Measurements from ENCODE around the gene COL5A1.

Gene COL5A1

GRCh38 chr9:134804871-134805270, 163.3 kb downstream of the COL5A1 start:
- in situ Hi-C loops (cut with HindIII; ENCODE audit: low sequenced_read_pairs): no loop called here

DNA sequence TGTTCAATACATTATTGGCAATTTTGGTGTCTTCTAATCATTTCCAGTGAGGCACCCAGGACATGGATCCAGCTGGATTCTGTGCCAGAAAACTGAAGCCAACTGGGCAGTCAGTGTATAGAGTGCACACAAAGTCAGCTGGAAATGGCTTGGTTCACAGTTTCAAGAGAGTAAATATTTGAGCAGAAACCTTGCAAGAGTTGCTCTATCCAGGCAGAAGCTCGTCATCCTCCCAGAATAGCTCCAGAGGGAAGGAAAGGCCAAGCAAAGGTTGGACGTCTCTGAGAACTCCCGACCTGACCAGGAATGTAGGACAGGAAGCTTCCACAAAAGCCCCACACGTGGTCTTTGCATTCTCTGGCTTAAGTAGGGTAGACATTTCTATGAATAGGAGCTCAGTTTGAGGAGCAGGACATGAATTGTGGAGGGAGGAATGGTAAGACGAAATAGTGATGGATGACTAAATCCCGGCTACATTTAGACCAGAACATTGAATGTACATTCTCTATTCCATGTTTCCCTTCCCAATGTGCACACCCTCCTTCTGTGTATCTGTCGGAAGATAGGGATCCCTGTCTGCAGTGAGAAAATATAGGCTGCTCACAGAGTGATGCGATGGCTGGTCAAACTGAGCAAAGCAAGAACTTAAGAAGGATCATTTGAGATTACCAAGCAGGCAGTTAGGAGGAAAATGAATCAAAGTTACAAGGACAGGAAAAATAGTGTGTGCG, 166.3 kb downstream of the COL5A1 start:
- in situ Hi-C loops (cut with HindIII; ENCODE audit: low sequenced_read_pairs): no loop called here

DNA sequence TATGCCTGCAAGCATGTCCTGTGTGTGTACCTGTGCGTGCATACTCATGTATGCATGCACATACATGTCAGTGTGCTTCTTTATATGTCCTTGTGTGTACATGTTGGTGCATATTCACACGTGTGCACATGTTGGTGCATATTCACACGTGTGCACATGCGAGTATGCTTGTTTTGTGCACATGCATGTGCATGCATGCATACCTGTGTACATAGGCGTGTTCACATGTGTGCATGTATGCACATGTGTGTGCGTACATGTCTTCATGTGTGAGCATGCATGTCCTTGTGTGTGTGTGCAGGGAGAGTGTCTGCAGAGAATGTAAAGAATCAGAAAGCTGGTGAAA, 166.8 kb downstream of the COL5A1 start:
- in situ Hi-C loops (cut with HindIII; ENCODE audit: low sequenced_read_pairs): no loop called here

DNA sequence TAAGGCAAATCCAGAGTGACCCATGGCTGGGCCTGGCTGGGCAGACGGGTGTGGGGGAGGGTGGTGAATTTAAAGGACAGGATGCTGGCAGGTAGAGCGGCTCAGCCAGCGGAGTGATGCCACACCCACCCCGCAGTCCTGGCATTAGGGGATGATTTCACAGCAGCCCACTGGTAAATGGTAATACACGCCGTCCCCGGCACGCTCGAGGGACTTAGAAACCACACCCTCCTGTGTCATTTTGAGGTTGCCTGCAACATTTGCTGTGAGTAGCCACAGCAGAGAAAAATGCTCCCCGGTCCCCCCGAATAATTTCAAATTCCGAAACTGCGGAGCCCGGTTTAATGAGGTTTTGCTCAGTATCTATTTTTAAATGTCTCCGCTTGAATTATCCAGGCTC, 167.7 kb downstream of the COL5A1 start:
- in situ Hi-C loops (cut with HindIII; ENCODE audit: low sequenced_read_pairs): no loop called here

DNA sequence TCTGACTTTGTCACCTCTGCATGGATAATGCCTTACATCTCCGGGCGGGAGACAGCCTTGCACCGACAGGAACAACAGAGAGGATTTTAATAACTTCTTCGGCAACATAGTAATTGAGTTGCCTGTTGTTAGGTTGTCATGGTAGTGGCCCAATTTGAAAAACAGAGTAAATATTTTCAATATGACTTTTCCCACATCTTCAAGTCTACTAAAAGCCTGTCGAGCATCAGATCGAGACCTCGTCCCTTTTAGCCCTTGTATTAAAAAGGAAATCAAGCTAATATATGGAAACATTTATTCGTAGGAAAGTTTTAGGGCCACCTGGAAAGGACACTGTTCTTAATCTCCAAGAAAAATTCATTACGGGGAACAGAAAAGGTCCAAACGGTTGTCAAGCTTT, 168.2 kb downstream of the COL5A1 start:
- in situ Hi-C loops (cut with HindIII; ENCODE audit: low sequenced_read_pairs): no loop called here

DNA sequence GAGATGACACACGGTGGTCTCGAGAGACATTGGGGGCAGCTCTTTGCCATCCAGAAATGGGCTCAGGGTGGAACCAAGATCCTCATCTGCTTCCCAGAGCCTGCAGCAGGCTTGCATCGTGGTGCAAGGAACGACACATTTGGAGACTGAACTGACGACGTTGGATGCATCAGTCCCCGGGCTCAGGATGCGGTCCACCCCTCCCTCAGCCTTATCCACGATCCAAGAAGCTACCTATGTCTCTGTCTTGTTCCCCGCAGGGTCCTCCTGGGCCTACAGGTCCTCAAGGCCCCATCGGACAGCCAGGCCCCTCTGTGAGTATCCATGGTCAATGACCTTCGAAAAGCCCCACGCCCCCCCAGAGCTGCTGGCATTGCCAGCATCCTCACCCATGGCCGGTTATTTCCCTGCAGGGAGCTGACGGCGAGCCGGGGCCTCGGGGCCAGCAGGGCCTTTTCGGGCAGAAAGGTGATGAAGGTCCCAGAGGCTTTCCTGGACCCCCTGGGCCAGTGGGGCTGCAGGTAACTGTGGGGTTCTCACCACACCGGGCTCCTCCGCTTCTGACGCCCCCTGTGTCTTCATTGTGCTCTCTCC, 169.6 kb downstream of the COL5A1 start:
- in situ Hi-C loops (cut with HindIII; ENCODE audit: low sequenced_read_pairs): no loop called here

GRCh38 chr9:134811673-134812342, 170.2 kb downstream of the COL5A1 start:
- in situ Hi-C loops (cut with HindIII; ENCODE audit: low sequenced_read_pairs): no loop called here

DNA sequence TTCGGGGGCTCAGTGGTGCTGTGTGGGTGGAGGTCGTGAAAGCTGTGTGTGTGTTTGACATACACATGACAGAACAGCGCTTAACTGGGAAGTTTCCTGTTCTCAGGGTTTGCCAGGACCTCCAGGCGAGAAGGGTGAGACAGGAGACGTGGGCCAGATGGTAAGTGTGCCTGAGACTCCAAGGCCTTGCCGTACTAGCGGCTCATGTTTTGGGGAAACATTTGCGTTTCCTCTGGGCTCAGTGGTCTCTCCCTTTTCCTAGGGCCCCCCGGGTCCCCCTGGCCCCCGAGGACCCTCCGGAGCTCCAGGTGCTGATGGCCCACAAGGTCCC, 170.7 kb downstream of the COL5A1 start:
- in situ Hi-C loops (cut with HindIII; ENCODE audit: low sequenced_read_pairs): no loop called here

DNA sequence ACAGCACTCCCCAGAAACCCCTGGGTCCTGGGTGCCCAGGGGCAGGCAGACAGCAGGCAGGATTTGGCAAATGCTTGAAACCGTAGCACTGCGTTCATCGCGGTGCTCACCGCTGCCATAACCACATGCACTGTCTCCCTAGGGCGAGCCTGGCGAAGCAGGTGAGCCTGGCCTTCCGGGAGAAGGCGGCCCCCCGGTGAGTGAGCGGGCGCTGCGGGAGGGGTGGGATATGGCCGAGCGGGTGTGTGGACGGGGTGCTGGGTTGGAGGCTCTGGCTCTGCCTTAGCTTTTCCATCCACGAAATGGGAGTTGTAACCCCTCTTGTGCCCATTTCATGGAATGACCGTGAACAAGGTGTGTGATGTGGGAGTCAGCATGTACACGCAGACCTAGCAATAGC, 172.2 kb downstream of the COL5A1 start:
- in situ Hi-C loops (cut with HindIII; ENCODE audit: low sequenced_read_pairs): no loop called here

- in situ Hi-C loops (cut with HindIII; ENCODE audit: low sequenced_read_pairs): no loop called here
Measured at GRCh38 chr9:134814598-134815215, 173.1 kb downstream of the COL5A1 start.

DNA sequence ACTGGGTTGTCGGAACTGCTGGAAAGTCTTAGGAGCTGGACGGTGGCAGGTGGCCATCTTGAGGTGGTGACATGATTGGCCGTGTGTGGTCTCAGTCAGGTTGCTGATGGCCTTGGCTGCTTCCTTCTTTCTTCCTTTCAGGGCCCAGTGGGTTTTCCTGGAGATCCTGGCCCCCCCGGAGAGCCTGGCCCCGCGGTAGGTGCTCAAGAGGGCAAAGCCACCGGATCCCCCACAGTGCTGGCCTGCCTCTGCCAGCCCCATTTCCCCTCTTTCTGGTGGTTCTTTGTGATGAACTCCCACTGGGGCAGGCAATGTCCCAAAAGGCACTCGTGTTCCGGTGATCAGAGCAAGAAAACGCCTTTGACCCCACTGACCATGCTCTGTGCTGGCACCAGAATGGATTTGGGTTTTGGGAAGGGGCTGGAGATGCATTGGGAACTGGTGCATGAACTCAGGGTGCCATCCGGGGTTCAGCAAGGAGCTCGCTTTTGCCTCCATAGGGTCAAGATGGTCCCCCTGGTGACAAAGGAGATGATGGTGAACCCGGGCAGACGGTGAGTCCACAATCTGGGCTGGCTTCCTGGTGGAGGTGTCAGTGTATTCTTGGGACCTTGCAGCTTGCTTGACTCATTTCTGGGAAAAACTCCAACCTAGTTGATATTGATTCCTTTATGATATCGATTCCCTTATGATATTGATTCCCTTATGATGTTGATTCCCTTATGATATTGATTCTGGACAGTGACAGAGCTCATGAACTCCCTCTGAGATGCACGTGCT, 174.0 kb downstream of the COL5A1 start:
- in situ Hi-C loops (cut with HindIII; ENCODE audit: low sequenced_read_pairs): no loop called here

DNA sequence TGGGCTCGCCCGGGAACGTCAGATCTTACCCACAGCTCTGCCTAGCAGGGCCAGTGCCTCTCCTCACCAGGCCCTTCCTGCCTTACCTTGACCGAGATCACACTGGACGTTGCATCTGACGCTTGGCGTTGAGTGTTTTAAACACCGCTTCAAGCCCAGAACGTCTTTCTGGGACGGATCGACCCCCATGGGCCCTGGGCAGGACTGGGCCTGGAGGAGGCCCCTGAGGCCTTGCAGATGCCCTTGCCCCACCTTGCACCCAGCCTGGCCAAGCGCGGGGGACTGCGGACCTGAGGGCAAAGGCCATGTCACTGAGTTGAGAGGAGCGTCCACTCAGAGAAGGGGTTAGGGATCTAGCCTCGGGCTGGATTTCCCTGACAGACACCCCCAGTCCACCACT, 174.7 kb downstream of the COL5A1 start:
- in situ Hi-C loops (cut with HindIII; ENCODE audit: low sequenced_read_pairs): no loop called here

DNA sequence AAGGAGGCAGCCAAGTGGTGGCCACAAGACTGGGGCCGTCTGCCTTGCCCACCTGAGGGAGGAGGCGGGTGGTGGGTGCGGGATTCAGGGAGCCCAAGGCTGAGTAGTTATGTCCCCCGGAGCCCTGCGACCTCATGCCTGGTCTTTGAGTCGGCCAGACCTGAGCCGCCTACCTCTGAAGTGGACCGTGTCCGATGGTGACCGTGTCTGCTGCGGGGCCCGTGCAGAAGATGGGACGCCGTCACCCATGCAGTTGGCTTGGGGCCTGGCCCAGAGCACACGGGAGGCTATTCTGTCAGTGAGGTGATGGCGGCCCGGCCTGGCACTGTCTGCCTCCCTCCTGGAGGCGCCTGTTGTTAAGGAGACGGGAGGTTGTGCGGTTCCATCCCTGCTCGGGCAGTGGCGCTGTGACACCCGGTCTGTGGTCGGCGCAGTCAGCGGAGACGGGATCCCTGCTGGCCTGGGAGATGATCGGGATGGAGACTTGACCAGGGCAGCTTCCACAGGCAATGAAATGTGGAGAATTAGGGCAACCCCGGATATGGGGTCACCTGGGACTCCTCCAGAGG, 176.5 kb downstream of the COL5A1 start:
- in situ Hi-C loops (cut with HindIII; ENCODE audit: low sequenced_read_pairs): no loop called here

- in situ Hi-C loops (cut with HindIII; ENCODE audit: low sequenced_read_pairs): no loop called here
Measured at GRCh38 chr9:134818591-134818990, 177.0 kb downstream of the COL5A1 start.

GRCh38 chr9:134820901-134821300, 179.3 kb downstream of the COL5A1 start:
- in situ Hi-C loops (cut with HindIII; ENCODE audit: low sequenced_read_pairs): no loop called here

GRCh38 chr9:134822541-134822940, 180.9 kb downstream of the COL5A1 start:
- in situ Hi-C loops (cut with HindIII; ENCODE audit: low sequenced_read_pairs): no loop called here

- in situ Hi-C loops (cut with HindIII; ENCODE audit: low sequenced_read_pairs): no loop called here
Measured at GRCh38 chr9:134823623-134824022, 182.0 kb downstream of the COL5A1 start.

GRCh38 chr9:134824583-134824982, 183.0 kb downstream of the COL5A1 start:
- in situ Hi-C loops (cut with HindIII; ENCODE audit: low sequenced_read_pairs): no loop called here

DNA sequence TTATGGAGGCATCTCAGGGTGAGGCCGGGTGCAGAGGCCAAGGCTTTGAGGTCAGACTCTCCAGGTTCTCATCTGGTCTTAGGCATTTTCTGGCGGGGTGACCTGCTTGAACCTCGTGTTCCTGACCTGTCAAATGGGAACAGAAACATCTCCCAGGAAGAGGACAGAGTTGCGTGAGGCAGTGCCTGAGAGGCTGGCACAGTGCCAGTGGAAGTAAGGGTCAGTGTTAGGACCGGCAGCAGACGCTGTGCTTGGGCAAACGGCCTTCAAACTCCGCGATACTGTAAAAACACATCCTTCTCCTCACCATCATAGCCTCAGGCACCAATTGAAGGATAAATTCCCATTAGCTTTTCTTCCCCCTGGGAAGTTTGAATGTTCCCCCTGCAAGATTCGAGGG, 183.4 kb downstream of the COL5A1 start:
- in situ Hi-C loops (cut with HindIII; ENCODE audit: low sequenced_read_pairs): no loop called here

DNA sequence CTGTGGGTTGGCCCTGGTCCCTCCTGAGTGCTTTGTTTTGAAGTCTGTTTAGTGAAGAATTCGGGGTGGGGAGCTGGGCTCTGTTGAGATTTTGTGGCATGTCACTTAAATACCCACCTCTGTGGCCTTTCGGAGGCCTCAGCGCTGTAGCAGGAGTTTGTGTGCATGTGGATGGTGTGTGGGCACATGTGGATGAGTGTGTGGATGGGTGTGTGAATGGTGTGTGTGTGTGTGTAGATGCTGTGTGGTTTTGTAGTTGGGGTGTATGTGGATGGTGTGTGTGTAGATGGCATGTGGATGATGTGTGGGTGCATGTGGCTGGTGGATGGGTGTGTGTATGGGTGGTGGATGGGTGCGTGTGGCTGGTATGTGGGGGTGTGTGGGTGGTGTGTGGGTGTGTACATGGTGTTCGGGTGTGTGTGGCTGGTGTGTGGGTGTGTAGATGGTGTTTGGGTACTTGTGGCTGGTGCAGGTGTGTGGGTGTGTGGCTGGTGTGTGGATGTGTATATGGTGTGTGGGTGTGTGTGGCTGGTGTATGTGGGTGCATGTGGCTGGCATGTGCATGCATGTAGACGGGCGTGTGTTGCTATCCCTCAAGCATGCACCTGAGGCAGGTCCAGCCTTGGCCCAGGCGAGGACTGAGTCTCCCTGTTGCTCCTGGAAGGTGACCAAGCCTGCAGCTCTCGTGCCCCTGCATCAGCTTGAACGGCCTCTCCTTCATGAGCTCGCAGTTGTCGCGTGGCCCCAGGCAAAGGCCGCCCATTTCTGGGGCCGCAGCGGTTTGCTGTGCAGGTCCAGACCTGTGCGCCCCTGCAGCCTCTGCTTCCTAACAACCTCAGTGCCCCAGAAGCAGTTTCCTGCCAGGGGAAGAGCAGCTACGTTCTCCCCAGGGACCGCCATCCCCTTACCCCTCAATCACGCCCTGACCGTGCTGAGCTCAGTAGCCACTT, 185.0 kb downstream of the COL5A1 start:
- in situ Hi-C loops (cut with HindIII; ENCODE audit: low sequenced_read_pairs): no loop called here

Data from endothelial cell of hepatic sinusoid (primary cell).